ENCODE measurements around the gene PLXNB1.

Gene PLXNB1

GRCh38 chr3:48426944-48427629, 2.8 kb downstream of the PLXNB1 start:
- Histone ChIP-seq H3K4me2 (ENCODE audit: insufficient read depth, low read length) (no peak overlapping the region), H3K27me3 (ENCODE audit: insufficient read depth, low read length, poor library complexity) (peaks cover 19% of the 10 kb centered on the region), H3K4me1 (ENCODE audit: insufficient read depth, low read length) (peaks cover 26% of the 10 kb centered on the region), H2AFZ (ENCODE audit: low read depth, low read length) (no peak overlapping the region), H4K20me1 (ENCODE audit: insufficient read depth, low read length) (peaks cover 7% of the 10 kb centered on the region), H3K9me3 (ENCODE audit: insufficient read depth, low read length, severe bottlenecking) (no peaks in the 10 kb centered on the region), H3K36me3 (ENCODE audit: insufficient read depth, low read length) (peaks cover 3% of the 10 kb centered on the region; the same call in 1 of the 2 replicates), H3K9ac (ENCODE audit: low read depth, low read length) (no peak overlapping the region), H3K27ac (ENCODE audit: low read length) (no peak overlapping the region), H3K79me2 (ENCODE audit: insufficient read depth, low read length) (no peaks in the 10 kb centered on the region), H3K4me3 (ENCODE audit: low read depth in 1 of 2, low read length in 2 of 2) (no peak overlapping the region)
- no peak for DNase-seq
- no peak for TF ChIP-seq EZH2 (IDR thresholded peaks at IDR 0.05; ENCODE audit: borderline replicate concordance, low read depth, low read length, severe bottlenecking)
- TF ChIP-seq CTCF (IDR thresholded peaks at IDR 0.05; ENCODE audit: borderline replicate concordance, extremely low read depth, low read length, poor library complexity, severe bottlenecking): no peak
- ATAC-seq (ENCODE audit: insufficient read depth, low read depth): no peak

- H3K4me1 ChIP-seq (ENCODE audit: insufficient read depth, low read length): peaks cover 26% of the 10 kb centered on the region
Observed at GRCh38 chr3:48426401-48426909, 3.4 kb downstream of the PLXNB1 start.

GRCh38 chr3:48425281-48425812, 4.5 kb downstream of the PLXNB1 start:
- H2AFZ ChIP-seq (ENCODE audit: low read depth, low read length): no peak overlapping the region
- TF ChIP-seq CTCF (IDR thresholded peaks at IDR 0.05; ENCODE audit: borderline replicate concordance, extremely low read depth, low read length, poor library complexity, severe bottlenecking) (no peak), EZH2 (IDR thresholded peaks at IDR 0.05; ENCODE audit: borderline replicate concordance, low read depth, low read length, severe bottlenecking) (no peak)
- ATAC-seq (ENCODE audit: insufficient read depth, low read depth) (no peak), DNase-seq (no peak)
- H3K4me3 ChIP-seq (ENCODE audit: low read depth in 1 of 2, low read length in 2 of 2): no peak overlapping the region
- no peaks in the 10 kb centered on the region for H3K9me3 ChIP-seq (ENCODE audit: insufficient read depth, low read length, severe bottlenecking)
- H3K36me3 ChIP-seq (ENCODE audit: insufficient read depth, low read length): no peaks in the 10 kb centered on the region
- peaks cover 26% of the 10 kb centered on the region for H3K4me1 ChIP-seq (ENCODE audit: insufficient read depth, low read length)
- no peaks in the 10 kb centered on the region for H3K79me2 ChIP-seq (ENCODE audit: insufficient read depth, low read length)
- H4K20me1 ChIP-seq (ENCODE audit: insufficient read depth, low read length): peaks cover 7% of the 10 kb centered on the region
- no peak overlapping the region for H3K27ac ChIP-seq (ENCODE audit: low read length)
- peaks cover 19% of the 10 kb centered on the region for H3K27me3 ChIP-seq (ENCODE audit: insufficient read depth, low read length, poor library complexity)
- no peak overlapping the region for H3K9ac ChIP-seq (ENCODE audit: low read depth, low read length)
- no peak overlapping the region for H3K4me2 ChIP-seq (ENCODE audit: insufficient read depth, low read length)

More at GRCh38 chr3:48426401-48426909, 3.4 kb downstream of the PLXNB1 start:
- TF ChIP-seq CTCF (IDR thresholded peaks at IDR 0.05; ENCODE audit: borderline replicate concordance, extremely low read depth, low read length, poor library complexity, severe bottlenecking) (no peak), EZH2 (IDR thresholded peaks at IDR 0.05; ENCODE audit: borderline replicate concordance, low read depth, low read length, severe bottlenecking) (no peak)
- H3K9me3 ChIP-seq (ENCODE audit: insufficient read depth, low read length, severe bottlenecking): no peaks in the 10 kb centered on the region
- H2AFZ ChIP-seq (ENCODE audit: low read depth, low read length): no peak overlapping the region
- H3K4me3 ChIP-seq (ENCODE audit: low read depth in 1 of 2, low read length in 2 of 2): no peak overlapping the region
- H3K79me2 ChIP-seq (ENCODE audit: insufficient read depth, low read length): no peaks in the 10 kb centered on the region
- peaks cover 19% of the 10 kb centered on the region for H3K27me3 ChIP-seq (ENCODE audit: insufficient read depth, low read length, poor library complexity)
- H3K4me2 ChIP-seq (ENCODE audit: insufficient read depth, low read length): no peak overlapping the region
- H3K9ac ChIP-seq (ENCODE audit: low read depth, low read length): no peak overlapping the region
- H4K20me1 ChIP-seq (ENCODE audit: insufficient read depth, low read length): peaks cover 7% of the 10 kb centered on the region
- DNase-seq (no peak), ATAC-seq (ENCODE audit: insufficient read depth, low read depth) (no peak)
- no peaks in the 10 kb centered on the region for H3K36me3 ChIP-seq (ENCODE audit: insufficient read depth, low read length)
- no peak overlapping the region for H3K27ac ChIP-seq (ENCODE audit: low read length)
